A204.1 (cell line): ENCODE results near the gene PPP1R27.

Experiments
- FAIRE-seq: peaks from 2 replicates; lab custom pipeline; 2012; peaks lifted over from hg19 to GRCh38; lab: Jason Lieb, UNC

Gene PPP1R27

GRCh38 chr17:81860756-81861568, 26.1 kb upstream of the PPP1R27 start:
- peak; percentile 98 for FAIRE-seq

GRCh38 chr17:81859906-81860755, 25.3 kb upstream of the PPP1R27 start, which contains the start of gene P4HB:
TSS of gene P4HB (minus strand) at chr17:81860535. CDS start at chr17:81860471, 64 bp downstream.
- no peak for FAIRE-seq

- FAIRE-seq: no peak
Observed at GRCh38 chr17:81858967-81859905, 24.4 kb upstream of the PPP1R27 start.

- FAIRE-seq: no peak
Observed at GRCh38 chr17:81858170-81858966, 23.5 kb upstream of the PPP1R27 start.

- FAIRE-seq: no peak
Observed at GRCh38 chr17:81854974-81855774, 20.3 kb upstream of the PPP1R27 start.

GRCh38 chr17:81852237-81852636, 17.4 kb upstream of the PPP1R27 start:
- no peak for FAIRE-seq

GRCh38 chr17:81851423-81851822, 16.6 kb upstream of the PPP1R27 start:
- no peak for FAIRE-seq

GRCh38 chr17:81849457-81849856, 14.6 kb upstream of the PPP1R27 start:
- FAIRE-seq: no peak

- no peak for FAIRE-seq
Observed at GRCh38 chr17:81846743-81847689, 12.2 kb upstream of the PPP1R27 start.

- FAIRE-seq: no peak
Observed at GRCh38 chr17:81845881-81846742, 11.3 kb upstream of the PPP1R27 start.

GRCh38 chr17:81845361-81845760, 10.5 kb upstream of the PPP1R27 start:
- no peak for FAIRE-seq

GRCh38 chr17:81844887-81845286, 10.0 kb upstream of the PPP1R27 start:
- FAIRE-seq: no peak

GRCh38 chr17:81844327-81844851, 9.5 kb upstream of the PPP1R27 start:
- no peak for FAIRE-seq

GRCh38 chr17:81843713-81844326, 9.0 kb upstream of the PPP1R27 start:
- no peak for FAIRE-seq

- no peak for FAIRE-seq
Observed at GRCh38 chr17:81842725-81843504, 8.1 kb upstream of the PPP1R27 start.

GRCh38 chr17:81842378-81842724, 7.5 kb upstream of the PPP1R27 start:
- no peak for FAIRE-seq

- FAIRE-seq: no peak
Observed at GRCh38 chr17:81841866-81842265, 7.0 kb upstream of the PPP1R27 start.
